Type B pancreatic cell (in vitro differentiated cells): ENCODE data around the gene BMP2K. TPM values are rescaled to one million over a fixed set of nuclear protein-coding genes. Genes with fewer than 3 reads are reported as not detected.

ENCODE experiments used
- DNase-seq: peaks from one replicate; pipeline ENCODE4 v3.0.0; 2021; ENCODE audit warnings: mixed read lengths; ENCODE audit not compliant: unreplicated experiment; ENCODE audit errors: extremely low spot score
- H3K27ac Mint-ChIP-seq: 2 replicates; pipeline ENCODE4 v1.8.0; 2021; ENCODE audit warnings: mild to moderate bottlenecking, mixed read lengths
- H3K27me3 Mint-ChIP-seq: 2 replicates; pipeline ENCODE4 v1.8.0; 2021; ENCODE audit warnings: mixed read lengths
- H3K36me3 Mint-ChIP-seq: 2 replicates; pipeline ENCODE4 v1.8.0; 2021; ENCODE audit warnings: mixed read lengths
- H3K4me1 Mint-ChIP-seq: one replicate; pipeline ENCODE4 v1.8.0; 2021; ENCODE audit warnings: mixed read lengths; ENCODE audit not compliant: unreplicated experiment
- H3K4me3 Mint-ChIP-seq: 2 replicates; pipeline ENCODE4 v1.8.0; 2021; ENCODE audit warnings: mild to moderate bottlenecking, mixed read lengths
- H3K9me3 Mint-ChIP-seq: 2 replicates; pipeline ENCODE4 v1.8.0; 2021; ENCODE audit warnings: mixed read lengths
- total RNA-seq: library from RNA; stranded (reverse); gene quantifications from 2 replicates; pipeline ENCODE4 v1.2.1, GENCODE V29; 2021; ENCODE audit warnings: low replicate concordance
- TF ChIP-seq, protein P1 (sequence below): fragments of 200-600 bp; sonication (generic); conservative IDR thresholded peaks from 2 replicates; pipeline ENCODE4 v1.5.0; 2021; ENCODE audit warnings: antibody characterized with exemption, mild to moderate bottlenecking

The BMP2K gene
- total RNA-seq, 1 donor from 2014 or later, result 40.9 TPM

DNA sequence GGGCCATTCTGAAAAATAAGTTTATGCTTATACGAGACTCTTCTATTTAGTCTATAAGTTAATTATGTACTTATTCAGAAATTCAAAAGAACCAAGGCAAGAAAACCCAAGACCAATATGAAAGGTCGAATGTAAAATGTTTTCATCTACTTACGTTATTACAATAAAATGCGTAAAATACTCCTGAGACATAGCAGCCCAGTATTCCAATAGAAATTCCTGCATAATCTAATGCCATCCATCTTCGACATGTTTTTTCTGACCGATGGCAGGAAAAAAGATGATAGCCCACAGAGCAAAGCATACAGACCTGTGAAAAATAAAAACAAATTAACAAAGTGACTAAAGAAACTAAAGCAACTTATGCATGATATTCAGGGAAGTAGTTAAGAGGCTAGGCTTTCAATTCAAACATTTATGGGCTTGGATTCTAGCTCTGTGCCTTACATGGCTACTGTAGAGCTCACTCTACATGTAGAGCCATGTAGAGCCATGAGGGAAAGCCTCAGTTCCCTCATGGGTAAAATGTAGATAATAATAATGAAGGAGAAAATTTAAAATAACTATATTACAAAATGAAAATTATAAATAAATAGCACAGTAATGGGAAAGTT is 154.0 kb downstream of the BMP2K start:
- Mint-ChIP-seq H3K4me3 (no peak overlapping the region), H3K9me3 (no peaks in the 10 kb centered on the region), H3K27ac (no peak overlapping the region), H3K4me1 (no peaks in the 10 kb centered on the region), H3K36me3 (peaks cover 35% of the 10 kb centered on the region), H3K27me3 (no peaks in the 10 kb centered on the region)
- TF ChIP-seq, protein P1, sequence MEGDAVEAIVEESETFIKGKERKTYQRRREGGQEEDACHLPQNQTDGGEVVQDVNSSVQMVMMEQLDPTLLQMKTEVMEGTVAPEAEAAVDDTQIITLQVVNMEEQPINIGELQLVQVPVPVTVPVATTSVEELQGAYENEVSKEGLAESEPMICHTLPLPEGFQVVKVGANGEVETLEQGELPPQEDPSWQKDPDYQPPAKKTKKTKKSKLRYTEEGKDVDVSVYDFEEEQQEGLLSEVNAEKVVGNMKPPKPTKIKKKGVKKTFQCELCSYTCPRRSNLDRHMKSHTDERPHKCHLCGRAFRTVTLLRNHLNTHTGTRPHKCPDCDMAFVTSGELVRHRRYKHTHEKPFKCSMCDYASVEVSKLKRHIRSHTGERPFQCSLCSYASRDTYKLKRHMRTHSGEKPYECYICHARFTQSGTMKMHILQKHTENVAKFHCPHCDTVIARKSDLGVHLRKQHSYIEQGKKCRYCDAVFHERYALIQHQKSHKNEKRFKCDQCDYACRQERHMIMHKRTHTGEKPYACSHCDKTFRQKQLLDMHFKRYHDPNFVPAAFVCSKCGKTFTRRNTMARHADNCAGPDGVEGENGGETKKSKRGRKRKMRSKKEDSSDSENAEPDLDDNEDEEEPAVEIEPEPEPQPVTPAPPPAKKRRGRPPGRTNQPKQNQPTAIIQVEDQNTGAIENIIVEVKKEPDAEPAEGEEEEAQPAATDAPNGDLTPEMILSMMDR, result no peak
- DNase-seq, result no peak

- TF ChIP-seq, protein P1, result no peak
- peaks cover 2% of the 10 kb centered on the region for H3K27me3 Mint-ChIP-seq
- DNase-seq, result no peak
- H3K27ac Mint-ChIP-seq, result peak overlapping the region; percentile 93
- H3K9me3 Mint-ChIP-seq, result no peaks in the 10 kb centered on the region
- H3K4me1 Mint-ChIP-seq, result peaks cover 21% of the 10 kb centered on the region
- peak overlapping the region; percentile 95 for H3K4me3 Mint-ChIP-seq
- H3K36me3 Mint-ChIP-seq, result peaks cover 7% of the 10 kb centered on the region
These were observed 160.8 kb downstream of the BMP2K start for GRCh38 chr4:78936989-78937388.

GRCh38 chr4:78937837-78938236 is 161.7 kb downstream of the BMP2K start:
- peaks cover 21% of the 10 kb centered on the region for H3K4me1 Mint-ChIP-seq
- H3K36me3 Mint-ChIP-seq, result peaks cover 7% of the 10 kb centered on the region
- TF ChIP-seq, protein P1, result no peak
- DNase-seq, result no peak
- H3K27me3 Mint-ChIP-seq, result peaks cover 7% of the 10 kb centered on the region
- H3K9me3 Mint-ChIP-seq, result no peaks in the 10 kb centered on the region
- H3K4me3 Mint-ChIP-seq, result peak overlapping the region; percentile 95
- peak overlapping the region; percentile 93 for H3K27ac Mint-ChIP-seq

DNA sequence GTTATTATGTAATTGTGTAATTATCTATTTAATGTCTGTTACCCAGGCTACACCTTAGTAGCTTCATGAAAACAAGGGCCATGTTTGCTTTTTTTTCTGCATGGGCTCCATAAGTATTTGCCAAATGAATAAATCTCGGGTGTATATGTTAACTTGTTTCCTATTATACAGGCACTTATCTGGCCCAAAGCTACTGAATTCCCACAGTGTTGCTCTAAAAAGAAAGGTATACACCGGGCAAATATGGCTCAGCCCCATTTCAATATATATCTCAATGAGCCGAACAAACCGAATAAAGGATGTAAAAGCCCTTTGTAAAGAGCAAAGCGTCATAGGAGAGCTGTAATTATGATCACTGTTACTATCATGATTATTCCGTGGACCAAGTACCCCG is 162.3 kb downstream of the BMP2K start:
- no peaks in the 10 kb centered on the region for H3K9me3 Mint-ChIP-seq
- peaks cover 21% of the 10 kb centered on the region for H3K4me1 Mint-ChIP-seq
- no peak for DNase-seq
- H3K36me3 Mint-ChIP-seq, result peaks cover 6% of the 10 kb centered on the region
- H3K4me3 Mint-ChIP-seq, result peak overlapping the region; percentile 95
- H3K27ac Mint-ChIP-seq, result peak overlapping the region; percentile 90
- TF ChIP-seq, protein P1, result no peak
- peaks cover 10% of the 10 kb centered on the region for H3K27me3 Mint-ChIP-seq

DNA sequence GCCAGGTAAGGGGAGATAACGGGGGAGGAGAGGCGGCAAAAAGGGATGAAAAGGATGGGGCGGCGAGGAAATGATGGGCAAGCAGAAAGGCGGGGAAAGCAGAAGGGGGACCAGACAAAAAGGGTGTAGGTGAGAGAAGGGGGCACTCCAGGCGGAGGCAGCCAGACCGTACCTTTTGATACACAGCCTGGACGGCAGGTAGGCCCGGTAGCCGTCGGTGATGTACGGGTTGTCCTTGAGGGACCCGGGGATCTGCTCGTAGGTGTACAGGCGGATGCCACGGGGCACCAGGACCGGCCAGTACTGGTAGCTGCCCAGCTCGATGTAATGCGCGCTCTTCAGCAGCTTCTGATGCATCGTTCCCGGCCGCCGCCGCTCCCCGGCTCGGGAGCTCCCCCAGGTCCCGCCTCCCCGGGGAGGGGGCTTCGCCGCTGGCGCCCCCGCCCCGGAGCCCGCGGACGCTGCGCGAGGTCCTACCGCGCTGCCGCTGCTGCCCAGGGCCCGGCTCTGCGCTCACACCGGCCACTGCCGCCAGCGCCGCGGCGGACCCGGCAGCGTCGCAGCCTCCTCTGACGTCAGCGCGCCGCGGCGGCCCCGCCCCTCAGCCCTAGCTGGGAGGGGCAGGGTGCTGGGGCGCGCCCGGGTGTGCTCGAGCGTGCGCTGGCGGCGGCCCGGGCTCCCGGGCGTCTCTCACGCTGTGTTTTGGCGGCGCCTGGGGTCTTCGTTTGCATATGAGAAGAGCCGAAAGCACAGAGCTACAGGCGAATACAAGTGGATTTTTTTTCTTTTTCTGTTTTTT is 162.9 kb downstream of the BMP2K start, which contains the start of gene PAQR3:
PAQR3 (minus strand) TSS at position 571 of the 799 bp plus-strand sequence; CDS start at position 357, 214 bp downstream.
- DNase-seq, result peak; percentile 85
- Mint-ChIP-seq H3K4me1 (peaks cover 21% of the 10 kb centered on the region), H3K4me3 (peak within 1 kb of the TSS; percentile 95), H3K36me3 (peaks cover 4% of the 10 kb centered on the region), H3K9me3 (no peaks in the 10 kb centered on the region), H3K27ac (peak within 1 kb of the TSS; percentile 90), H3K27me3 (peaks cover 14% of the 10 kb centered on the region)
- TF ChIP-seq, protein P1, result no peak
